NK-92 (cell line): Measurements from ENCODE around the gene SLIT1.

Experiments used
- DNase-seq: peaks from one replicate; lab custom pipeline; 2025; ENCODE audit not compliant: unreplicated experiment; lab: John Stamatoyannopoulos, UW

SLIT1 gene

GRCh38 chr10:97117372-97117771 is 68.4 kb downstream of the SLIT1 start:
- DNase-seq = no peak

GRCh38 chr10:97116462-97117162 is 69.1 kb downstream of the SLIT1 start:
- no peak for DNase-seq

- no peak for DNase-seq
Observed at GRCh38 chr10:97115846-97116245, 69.9 kb downstream of the SLIT1 start.

GRCh38 chr10:97111615-97112014 is 74.1 kb downstream of the SLIT1 start:
- DNase-seq = no peak

GRCh38 chr10:97109547-97109946 is 76.2 kb downstream of the SLIT1 start:
- no peak for DNase-seq

- DNase-seq = no peak
Observed at GRCh38 chr10:97107551-97107950, 78.2 kb downstream of the SLIT1 start.

GRCh38 chr10:97106207-97106606 is 79.6 kb downstream of the SLIT1 start:
- no peak for DNase-seq

- no peak for DNase-seq
Observed at GRCh38 chr10:97105303-97105702, 80.5 kb downstream of the SLIT1 start.

- DNase-seq = no peak
Observed at GRCh38 chr10:97103316-97104080, 82.3 kb downstream of the SLIT1 start.

- DNase-seq = no peak
Observed at GRCh38 chr10:97102441-97102840, 83.3 kb downstream of the SLIT1 start.

- DNase-seq = no peak
Observed at GRCh38 chr10:97101166-97101940, 84.4 kb downstream of the SLIT1 start.

- no peak for DNase-seq
Observed at GRCh38 chr10:97100657-97101056, 85.1 kb downstream of the SLIT1 start.

GRCh38 chr10:97099868-97100267 is 85.9 kb downstream of the SLIT1 start:
- no peak for DNase-seq

GRCh38 chr10:97099089-97099488 is 86.7 kb downstream of the SLIT1 start:
- DNase-seq = no peak

- DNase-seq = no peak
Observed at GRCh38 chr10:97097084-97097433, 88.7 kb downstream of the SLIT1 start.

- DNase-seq = no peak
Observed at GRCh38 chr10:97096261-97097083, 89.3 kb downstream of the SLIT1 start.

- no peak for DNase-seq
Observed at GRCh38 chr10:97095701-97096260, 90.0 kb downstream of the SLIT1 start.

GRCh38 chr10:97090644-97091043 is 95.1 kb downstream of the SLIT1 start:
- no peak for DNase-seq

- DNase-seq = no peak
Observed at GRCh38 chr10:97090035-97090434, 95.7 kb downstream of the SLIT1 start.

GRCh38 chr10:97089209-97089870 is 96.4 kb downstream of the SLIT1 start:
- DNase-seq = no peak
